ENCODE results near the gene AKAP7.

DNA sequence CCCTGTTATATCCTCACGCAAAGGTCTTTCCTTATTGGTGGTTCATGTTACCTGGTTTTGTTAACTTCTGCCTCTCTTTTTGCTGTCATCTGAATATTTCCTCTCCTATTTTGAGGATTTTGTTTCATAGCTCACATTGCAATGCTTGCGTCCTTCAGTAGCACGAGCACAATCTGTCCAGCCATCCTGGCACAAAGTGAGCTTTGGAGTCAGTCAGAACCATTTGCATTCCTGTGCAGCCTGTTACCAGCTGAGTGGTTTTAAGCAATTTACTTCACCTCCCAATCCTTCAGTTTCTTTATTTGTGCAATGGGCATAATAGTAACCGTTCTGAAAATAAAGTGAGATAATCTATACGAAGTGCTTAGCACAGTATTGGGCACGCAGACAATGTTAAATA lies 42.7 kb downstream of the AKAP7 start:
- no peak for TF ChIP-seq EZH2 (IDR thresholded peaks at IDR 0.05; ENCODE audit: borderline replicate concordance, insufficient read depth, low read length, poor library complexity, severe bottlenecking)
- no peak for TF ChIP-seq CTCF (IDR thresholded peaks at IDR 0.05; ENCODE audit: poor library complexity, severe bottlenecking)
- TF ChIP-seq, protein P1, sequence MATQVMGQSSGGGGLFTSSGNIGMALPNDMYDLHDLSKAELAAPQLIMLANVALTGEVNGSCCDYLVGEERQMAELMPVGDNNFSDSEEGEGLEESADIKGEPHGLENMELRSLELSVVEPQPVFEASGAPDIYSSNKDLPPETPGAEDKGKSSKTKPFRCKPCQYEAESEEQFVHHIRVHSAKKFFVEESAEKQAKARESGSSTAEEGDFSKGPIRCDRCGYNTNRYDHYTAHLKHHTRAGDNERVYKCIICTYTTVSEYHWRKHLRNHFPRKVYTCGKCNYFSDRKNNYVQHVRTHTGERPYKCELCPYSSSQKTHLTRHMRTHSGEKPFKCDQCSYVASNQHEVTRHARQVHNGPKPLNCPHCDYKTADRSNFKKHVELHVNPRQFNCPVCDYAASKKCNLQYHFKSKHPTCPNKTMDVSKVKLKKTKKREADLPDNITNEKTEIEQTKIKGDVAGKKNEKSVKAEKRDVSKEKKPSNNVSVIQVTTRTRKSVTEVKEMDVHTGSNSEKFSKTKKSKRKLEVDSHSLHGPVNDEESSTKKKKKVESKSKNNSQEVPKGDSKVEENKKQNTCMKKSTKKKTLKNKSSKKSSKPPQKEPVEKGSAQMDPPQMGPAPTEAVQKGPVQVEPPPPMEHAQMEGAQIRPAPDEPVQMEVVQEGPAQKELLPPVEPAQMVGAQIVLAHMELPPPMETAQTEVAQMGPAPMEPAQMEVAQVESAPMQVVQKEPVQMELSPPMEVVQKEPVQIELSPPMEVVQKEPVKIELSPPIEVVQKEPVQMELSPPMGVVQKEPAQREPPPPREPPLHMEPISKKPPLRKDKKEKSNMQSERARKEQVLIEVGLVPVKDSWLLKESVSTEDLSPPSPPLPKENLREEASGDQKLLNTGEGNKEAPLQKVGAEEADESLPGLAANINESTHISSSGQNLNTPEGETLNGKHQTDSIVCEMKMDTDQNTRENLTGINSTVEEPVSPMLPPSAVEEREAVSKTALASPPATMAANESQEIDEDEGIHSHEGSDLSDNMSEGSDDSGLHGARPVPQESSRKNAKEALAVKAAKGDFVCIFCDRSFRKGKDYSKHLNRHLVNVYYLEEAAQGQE (IDR thresholded peaks at IDR 0.05; ENCODE audit: borderline replicate concordance): no peak
- no peak for TF ChIP-seq TAF1 (IDR thresholded peaks at IDR 0.05; ENCODE audit: low read depth)
- TF ChIP-seq RAD21 (conservative IDR thresholded peaks at IDR 0.05): no peak

Data from neural cell (in vitro differentiated cells).